ENCODE data around the gene PEX26. TPM values are rescaled to one million over a fixed set of nuclear protein-coding genes. Genes with fewer than 3 reads are reported as not detected.
"Not testable (repeated sequence)": the region's sequence is repeated elsewhere in the genome, so short reads cannot be mapped to it uniquely, and the experiment has no call there.

The PEX26 gene
- total RNA-seq, 1 donor from 2014 or later, result 50.1 TPM

DNA sequence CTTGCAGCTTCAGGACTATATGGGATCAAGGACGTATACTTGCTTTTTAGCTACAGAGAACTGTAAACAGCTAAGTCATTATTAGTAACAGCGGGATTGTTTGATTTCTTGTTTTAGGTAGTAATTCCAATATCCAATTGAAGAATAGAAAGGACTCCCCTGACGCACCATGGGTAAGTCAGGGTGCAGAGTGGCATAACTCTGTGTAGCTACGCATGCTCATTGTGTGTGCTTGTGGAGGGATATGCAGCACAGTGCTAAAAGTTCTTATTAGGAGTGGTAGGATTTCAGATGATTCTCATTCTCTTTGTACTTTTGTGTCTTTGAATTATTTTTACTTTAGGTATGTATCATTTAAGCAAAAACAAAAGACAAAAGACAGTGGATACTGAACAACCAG, 7.7 kb upstream of the PEX26 start:
- H3K36me3 Mint-ChIP-seq (ENCODE audit: insufficient read depth), result no peaks in the 10 kb centered on the region
- TF ChIP-seq, protein P1, sequence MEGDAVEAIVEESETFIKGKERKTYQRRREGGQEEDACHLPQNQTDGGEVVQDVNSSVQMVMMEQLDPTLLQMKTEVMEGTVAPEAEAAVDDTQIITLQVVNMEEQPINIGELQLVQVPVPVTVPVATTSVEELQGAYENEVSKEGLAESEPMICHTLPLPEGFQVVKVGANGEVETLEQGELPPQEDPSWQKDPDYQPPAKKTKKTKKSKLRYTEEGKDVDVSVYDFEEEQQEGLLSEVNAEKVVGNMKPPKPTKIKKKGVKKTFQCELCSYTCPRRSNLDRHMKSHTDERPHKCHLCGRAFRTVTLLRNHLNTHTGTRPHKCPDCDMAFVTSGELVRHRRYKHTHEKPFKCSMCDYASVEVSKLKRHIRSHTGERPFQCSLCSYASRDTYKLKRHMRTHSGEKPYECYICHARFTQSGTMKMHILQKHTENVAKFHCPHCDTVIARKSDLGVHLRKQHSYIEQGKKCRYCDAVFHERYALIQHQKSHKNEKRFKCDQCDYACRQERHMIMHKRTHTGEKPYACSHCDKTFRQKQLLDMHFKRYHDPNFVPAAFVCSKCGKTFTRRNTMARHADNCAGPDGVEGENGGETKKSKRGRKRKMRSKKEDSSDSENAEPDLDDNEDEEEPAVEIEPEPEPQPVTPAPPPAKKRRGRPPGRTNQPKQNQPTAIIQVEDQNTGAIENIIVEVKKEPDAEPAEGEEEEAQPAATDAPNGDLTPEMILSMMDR (IDR thresholded peaks at IDR 0.05; ENCODE audit: unreplicated experiment), result no peak
- no peaks in the 10 kb centered on the region for H3K9me3 Mint-ChIP-seq (ENCODE audit: low read depth)
- peaks cover 6% of the 10 kb centered on the region for H3K4me1 Mint-ChIP-seq (ENCODE audit: low read depth)
- DNase-seq (ENCODE audit: low spot score, unreplicated experiment), result no peak
- no peak overlapping the region for H3K27ac Mint-ChIP-seq
- H3K4me3 Mint-ChIP-seq (ENCODE audit: low read depth), result no peak overlapping the region
- peaks cover 25% of the 10 kb centered on the region for H3K27me3 Mint-ChIP-seq

GRCh38 chr22:18070556-18071306, 7.1 kb upstream of the PEX26 start:
- Mint-ChIP-seq H3K27ac (no peak overlapping the region), H3K27me3 (peaks cover 20% of the 10 kb centered on the region), H3K4me3 (ENCODE audit: low read depth) (no peak overlapping the region), H3K36me3 (ENCODE audit: insufficient read depth) (no peaks in the 10 kb centered on the region), H3K9me3 (ENCODE audit: low read depth) (no peaks in the 10 kb centered on the region), H3K4me1 (ENCODE audit: low read depth) (peaks cover 6% of the 10 kb centered on the region)
- DNase-seq (ENCODE audit: low spot score, unreplicated experiment), result no peak
- TF ChIP-seq, protein P1 (IDR thresholded peaks at IDR 0.05; ENCODE audit: unreplicated experiment), result peak; percentile 45

DNA sequence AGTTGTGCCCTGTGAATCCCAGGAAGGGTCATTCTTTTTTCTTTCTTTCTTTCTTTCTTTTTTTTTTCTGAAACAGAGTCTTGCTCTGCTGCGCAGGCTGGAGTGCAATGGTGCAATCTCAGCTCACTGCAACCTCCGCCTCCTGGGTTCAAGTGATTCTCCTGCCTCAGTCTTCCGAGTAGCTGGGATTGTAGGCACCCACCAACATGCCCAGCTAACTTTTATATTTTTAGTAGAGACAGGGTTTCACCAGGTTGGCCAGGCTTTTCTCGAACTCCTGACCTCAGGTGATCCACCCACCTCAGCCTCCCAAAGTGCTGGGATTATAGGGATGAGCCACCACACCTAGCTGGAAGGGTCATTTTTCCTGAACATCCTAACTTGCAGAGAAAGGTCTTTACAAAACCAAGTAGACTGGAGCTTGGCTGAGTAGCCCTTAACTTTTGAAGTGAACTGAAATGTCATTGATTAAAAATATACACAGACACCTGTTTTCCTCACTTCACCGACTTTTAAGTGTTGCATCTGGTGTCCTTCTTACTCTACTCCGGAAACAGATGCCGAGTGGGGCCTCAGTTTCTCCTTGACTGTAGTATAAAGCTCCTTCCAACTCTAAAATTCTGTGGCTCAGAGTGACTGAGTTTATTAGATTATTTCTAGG, 6.4 kb upstream of the PEX26 start:
- H3K9me3 Mint-ChIP-seq (ENCODE audit: low read depth); H3K36me3 Mint-ChIP-seq (ENCODE audit: insufficient read depth); DNase-seq (ENCODE audit: low spot score, unreplicated experiment); H3K27ac Mint-ChIP-seq; H3K4me1 Mint-ChIP-seq (ENCODE audit: low read depth); H3K4me3 Mint-ChIP-seq (ENCODE audit: low read depth): not testable (repeated sequence)
- peaks cover 13% of the 10 kb centered on the region for H3K27me3 Mint-ChIP-seq

GRCh38 chr22:18071968-18072310, 5.9 kb upstream of the PEX26 start:
- no peak overlapping the region for H3K27ac Mint-ChIP-seq
- TF ChIP-seq, protein P1 (IDR thresholded peaks at IDR 0.05; ENCODE audit: unreplicated experiment), result no peak
- H3K4me3 Mint-ChIP-seq (ENCODE audit: low read depth), result no peak overlapping the region
- H3K27me3 Mint-ChIP-seq, result peaks cover 11% of the 10 kb centered on the region
- H3K4me1 Mint-ChIP-seq (ENCODE audit: low read depth), result peaks cover 12% of the 10 kb centered on the region
- DNase-seq (ENCODE audit: low spot score, unreplicated experiment), result no peak
- no peaks in the 10 kb centered on the region for H3K36me3 Mint-ChIP-seq (ENCODE audit: insufficient read depth)
- no peaks in the 10 kb centered on the region for H3K9me3 Mint-ChIP-seq (ENCODE audit: low read depth)

- Mint-ChIP-seq H3K27ac (no peak overlapping the region), H3K27me3 (peaks cover 4% of the 10 kb centered on the region), H3K36me3 (ENCODE audit: insufficient read depth) (no peaks in the 10 kb centered on the region), H3K9me3 (ENCODE audit: low read depth) (no peaks in the 10 kb centered on the region), H3K4me3 (ENCODE audit: low read depth) (no peak overlapping the region), H3K4me1 (ENCODE audit: low read depth) (peaks cover 16% of the 10 kb centered on the region)
- TF ChIP-seq, protein P1 (IDR thresholded peaks at IDR 0.05; ENCODE audit: unreplicated experiment), result no peak
- DNase-seq (ENCODE audit: low spot score, unreplicated experiment), result no peak
These were observed 4.3 kb upstream of the PEX26 start for GRCh38 chr22:18073467-18073866.

DNA sequence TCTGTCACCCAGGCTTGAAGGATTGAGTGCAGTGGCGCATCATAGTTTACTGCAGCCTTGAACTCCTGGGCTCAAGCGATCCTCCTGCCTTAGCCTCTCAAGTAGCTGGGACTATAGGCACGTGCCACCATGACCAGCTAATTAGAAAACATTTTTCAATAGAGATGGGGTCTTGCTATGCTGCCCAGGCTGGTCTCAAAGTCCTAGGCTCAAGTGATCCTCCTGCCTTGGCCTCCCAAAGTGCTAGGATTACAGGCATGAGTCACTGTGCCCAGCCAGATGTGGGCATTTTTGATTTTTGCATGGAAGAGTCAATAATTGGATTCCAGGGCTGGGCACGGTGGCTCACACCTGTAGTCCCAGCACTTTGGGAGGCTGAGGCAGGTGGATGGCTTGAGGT, 3.9 kb upstream of the PEX26 start:
- not testable (repeated sequence) for H3K4me3 Mint-ChIP-seq (ENCODE audit: low read depth); DNase-seq (ENCODE audit: low spot score, unreplicated experiment); H3K27me3 Mint-ChIP-seq; H3K9me3 Mint-ChIP-seq (ENCODE audit: low read depth); H3K36me3 Mint-ChIP-seq (ENCODE audit: insufficient read depth); H3K27ac Mint-ChIP-seq
- H3K4me1 Mint-ChIP-seq (ENCODE audit: low read depth), result peaks cover 18% of the 10 kb centered on the region
